Esophagus squamous epithelium (tissue), 5 donors: ENCODE data around the gene GPSM1. TPM values are rescaled to one million over a fixed set of nuclear protein-coding genes. Genes with fewer than 3 reads are reported as not detected.
A peak's percentile ranks its signal among the peaks of the same experiment; 100 is the strongest.

ENCODE experiments used
- DNase-seq: peaks from one replicate; lab custom pipeline; 2025; lab: John Stamatoyannopoulos, UW
- H3K27ac ChIP-seq, 4 donors: fragments of 200-600 bp; sonication (generic); one replicate each; pipeline ENCODE4 v1.5.1; 2016 to 2019; ENCODE audit warnings: mild to moderate bottlenecking in 1 of 4
- H3K27me3 ChIP-seq, 4 donors: fragments of 200-600 bp; sonication (generic); 1 replicate in 3 of 4; 2 replicates in 1 of 4; pipeline versions ENCODE4 v1.5.1 to v1.6.0; 2017 to 2021; ENCODE audit warnings: antibody characterized with exemption in 1 of 4
- H3K36me3 ChIP-seq, 3 donors: fragments of 200-600 bp; sonication (generic); one replicate each; pipeline ENCODE4 v1.5.1; 2016 to 2019
- H3K4me1 ChIP-seq, 3 donors: fragments of 200-600 bp; sonication (generic); one replicate each; pipeline ENCODE4 v1.5.1; 2017 to 2019
- H3K4me3 ChIP-seq, 4 donors: fragments of 200-600 bp; sonication (generic); 1 replicate in 3 of 4; 2 replicates in 1 of 4; pipeline ENCODE4 v1.5.1; 2016 to 2019; ENCODE audit warnings: mild to moderate bottlenecking in 2 of 4, moderate library complexity in 1 of 4
- H3K9me3 ChIP-seq, 3 donors: fragments of 200-600 bp; sonication (generic); one replicate each; pipeline ENCODE4 v1.5.1; 2016 to 2019
- CTCF ChIP-seq, 6 experiments: fragments of 450-650 bp in 4 of 6; fragments of 200-600 bp in 2 of 6; sonication (generic) in 2 of 6; IDR thresholded peaks; one replicate each; pipeline ENCODE4 v1.5.1; 2016 to 2019; ENCODE audit warnings: antibody characterized with exemption in 6 of 6, mild to moderate bottlenecking in 4 of 6, moderate library complexity in 4 of 6
- POLR2A ChIP-seq, 4 donors: fragments of 450-650 bp; IDR thresholded peaks; one replicate each; pipeline ENCODE4 v1.6.1; 2017; ENCODE audit warnings: antibody characterized with exemption in 4 of 4, mild to moderate bottlenecking in 4 of 4, moderate library complexity in 3 of 4
- WGBS, 2 donors: methylation state at CpG; one replicate each; pipeline ENCODE4 v1.1.5; 2018; 5-methylcytosine and 5-hydroxymethylcytosine counted together
- intact Hi-C: fragments of 100-400 bp; cut with DNase I; formaldehyde crosslinking; loops from one replicate; pipeline ENCODE4 v1.15.0; 2022
- total RNA-seq, 4 donors: library from RNA; depleted of rRNA; stranded (reverse); fragments of >200 nt; gene quantifications; one replicate each; pipeline ENCODE4 v1.1.0, GENCODE V29; 2016
- donor health status: DM: yes; HTN: yes; CAD: no.

GPSM1 gene, protein sequence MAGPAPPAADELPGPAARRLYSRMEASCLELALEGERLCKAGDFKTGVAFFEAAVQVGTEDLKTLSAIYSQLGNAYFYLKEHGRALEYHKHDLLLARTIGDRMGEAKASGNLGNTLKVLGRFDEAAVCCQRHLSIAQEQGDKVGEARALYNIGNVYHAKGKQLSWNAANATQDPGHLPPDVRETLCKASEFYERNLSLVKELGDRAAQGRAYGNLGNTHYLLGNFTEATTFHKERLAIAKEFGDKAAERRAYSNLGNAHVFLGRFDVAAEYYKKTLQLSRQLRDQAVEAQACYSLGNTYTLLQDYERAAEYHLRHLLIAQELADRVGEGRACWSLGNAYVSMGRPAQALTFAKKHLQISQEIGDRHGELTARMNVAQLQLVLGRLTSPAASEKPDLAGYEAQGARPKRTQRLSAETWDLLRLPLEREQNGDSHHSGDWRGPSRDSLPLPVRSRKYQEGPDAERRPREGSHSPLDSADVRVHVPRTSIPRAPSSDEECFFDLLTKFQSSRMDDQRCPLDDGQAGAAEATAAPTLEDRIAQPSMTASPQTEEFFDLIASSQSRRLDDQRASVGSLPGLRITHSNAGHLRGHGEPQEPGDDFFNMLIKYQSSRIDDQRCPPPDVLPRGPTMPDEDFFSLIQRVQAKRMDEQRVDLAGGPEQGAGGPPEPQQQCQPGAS
- total RNA-seq: 1 to 10 TPM in 3 of 4 donors, under 1 TPM in 1; 0.72 to 8.2 (median 1.9) TPM

- Histone ChIP-seq H3K27me3 (peaks cover 0 to 39% (median 0%) of the 10 kb centered on the region in 4 donors), H3K4me3 (peak within 1 kb of the TSS; percentile 39 to 79 (median 57)), H3K9me3 (no peaks in the 10 kb centered on the region), H3K4me1 (peaks cover 17 to 63% (median 22%) of the 10 kb centered on the region in 3 donors), H3K27ac (peak within 1 kb of the TSS; percentile 66 to 87 (median 76)), H3K36me3 (no peaks in the 10 kb centered on the region)
- TF ChIP-seq POLR2A (IDR thresholded peaks at IDR 0.05) (peak in 2 of 4 donors; percentile 10 to 40), CTCF (IDR thresholded peaks at IDR 0.05) (peak in 1 of 6 experiments; percentile 10)
- DNase-seq: no peak
- intact Hi-C loops: no loop called here
- WGBS, 2 donors: no CpG with 5 or more reads among the region's 88 CpGs
Measured at GRCh38 chr9:136327304-136327974, at the start of gene GPSM1. TSS of gene GPSM1 (plus strand) at chr9:136327539. CDS start at chr9:136327696, 157 bp downstream.

DNA sequence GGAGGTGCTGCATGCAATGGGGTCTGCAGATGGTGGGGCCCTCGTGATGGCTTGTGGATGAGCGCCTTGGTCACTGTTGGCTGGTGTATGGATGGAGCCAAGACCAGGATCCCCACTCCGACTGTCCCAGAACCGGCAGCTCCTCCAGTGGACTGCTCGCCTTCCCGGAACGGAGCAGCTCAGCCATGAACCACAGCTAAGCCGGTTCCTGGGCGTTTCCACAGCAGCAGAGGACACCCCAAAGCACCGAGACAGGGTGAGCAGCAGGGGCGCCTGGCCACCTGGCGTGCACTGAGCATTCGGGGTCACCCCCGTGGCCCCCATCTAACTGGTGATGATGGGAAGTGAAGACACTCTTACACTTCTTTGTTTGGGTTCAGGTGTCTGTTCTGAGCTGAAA is 49.6 kb upstream of the GPSM1 start:
- TF ChIP-seq POLR2A (IDR thresholded peaks at IDR 0.05) (no peak), CTCF (IDR thresholded peaks at IDR 0.05) (no peak)
- intact Hi-C loops: no loop called here
- no peaks in the 10 kb centered on the region for H3K9me3 ChIP-seq
- peaks cover 0 to 87% (median 0%) of the 10 kb centered on the region in 4 donors for H3K27me3 ChIP-seq
- H3K36me3 ChIP-seq: no peaks in the 10 kb centered on the region
- WGBS, 2 donors: 79 to 80% methylated on average over 2 to 6 of the region's 14 CpGs
- no peak for DNase-seq
- H3K27ac ChIP-seq: no peak overlapping the region
- H3K4me1 ChIP-seq: no peaks in the 10 kb centered on the region
- no peak overlapping the region for H3K4me3 ChIP-seq

DNA sequence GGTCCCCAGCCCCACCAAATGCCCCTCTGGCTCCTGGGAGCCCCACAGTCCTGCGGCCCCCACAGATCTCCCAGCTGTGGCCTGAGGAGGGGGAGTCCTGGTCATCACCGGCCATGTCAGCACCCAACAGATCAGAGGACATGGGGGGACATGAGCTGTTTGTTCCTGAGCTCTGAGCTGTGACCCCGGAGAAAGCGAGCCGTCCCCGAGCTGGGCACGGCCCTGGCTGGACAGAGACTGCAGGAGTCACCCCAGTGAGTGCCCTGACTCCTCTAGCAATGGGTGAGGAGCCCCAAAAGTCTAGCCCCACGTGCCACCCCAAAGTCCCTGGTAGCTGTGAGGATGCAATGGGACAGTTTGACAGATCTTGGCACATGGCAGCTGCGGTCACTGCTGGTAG is 49.1 kb upstream of the GPSM1 start:
- DNase-seq: no peak
- peaks cover 0 to 92% (median 0%) of the 10 kb centered on the region in 4 donors for H3K27me3 ChIP-seq
- WGBS, 2 donors: 80 to 85% methylated on average over 1 to 2 of the region's 9 CpGs

DNA sequence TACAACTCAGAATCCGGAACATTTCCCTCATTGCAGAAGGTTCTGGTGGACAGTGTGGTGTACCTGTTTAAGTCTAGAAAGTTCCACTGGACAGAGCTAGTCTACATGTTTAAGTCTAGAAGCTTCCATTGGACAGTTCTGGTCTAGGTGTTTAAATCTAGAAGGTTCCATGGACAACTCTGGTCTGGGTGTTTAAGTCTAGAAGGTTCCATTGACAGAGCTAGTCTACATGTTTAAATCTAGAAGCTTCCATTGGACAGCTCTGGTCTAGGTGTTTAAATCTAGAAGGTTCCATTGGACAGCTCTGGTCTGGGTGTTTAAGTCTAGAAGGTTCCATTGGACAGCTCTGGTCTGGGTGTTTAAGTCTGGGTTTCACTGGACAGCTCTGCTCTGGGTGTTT is 48.4 kb upstream of the GPSM1 start:
- WGBS, 2 donors: 83 to 88% methylated on average over 1 of the region's 1 CpG
- peaks cover 0 to 95% (median 0%) of the 10 kb centered on the region in 4 donors for H3K27me3 ChIP-seq
- H3K9me3 ChIP-seq: no peaks in the 10 kb centered on the region
- intact Hi-C loops: no loop called here
- no peaks in the 10 kb centered on the region for H3K36me3 ChIP-seq
- peaks cover 6 to 8% (median 6%) of the 10 kb centered on the region in 3 donors for H3K4me1 ChIP-seq
- TF ChIP-seq POLR2A (IDR thresholded peaks at IDR 0.05): no peak
- TF ChIP-seq CTCF (IDR thresholded peaks at IDR 0.05): no peak
- H3K27ac ChIP-seq: no peak overlapping the region
- H3K4me3 ChIP-seq: no peak overlapping the region
- DNase-seq: no peak

More for the DNA sequence above, 49.1 kb upstream of the GPSM1 start:
- Histone ChIP-seq H3K36me3 (no peaks in the 10 kb centered on the region), H3K4me1 (peaks cover 1 to 3% (median 2%) of the 10 kb centered on the region in 3 donors), H3K4me3 (no peak overlapping the region), H3K27ac (no peak overlapping the region), H3K9me3 (no peaks in the 10 kb centered on the region)
- TF ChIP-seq POLR2A (IDR thresholded peaks at IDR 0.05) (no peak), CTCF (IDR thresholded peaks at IDR 0.05) (no peak)
- intact Hi-C loops: no loop called here
